Neural progenitor cell (in vitro differentiated cells): ENCODE data around the gene PEX10. TPM values are rescaled to one million over a fixed set of nuclear protein-coding genes. Genes with fewer than 3 reads are reported as not detected.

Experiments used
- DNase-seq: peaks from one replicate; pipeline ENCODE4 v3.0.0-alpha.2; 2016; ENCODE audit warnings: low spot score
- H2AFZ ChIP-seq: fragments of 200-600 bp; sonication (generic); replicated peaks from 2 replicates; pipeline ENCODE4 v1.6.1; 2016; ENCODE audit warnings: antibody characterized with exemption
- H3F3A ChIP-seq: fragments of 200-600 bp; sonication (generic); 2 replicates; pipeline ENCODE4 v1.6.1; 2016; ENCODE audit warnings: antibody characterized with exemption, low read depth
- H3K27ac ChIP-seq: fragments of 200-600 bp; sonication (generic); 2 replicates; pipeline ENCODE4 v1.5.1; 2016; ENCODE audit warnings: mild to moderate bottlenecking
- H3K27me3 ChIP-seq: fragments of 200-600 bp; sonication (generic); 2 replicates; pipeline ENCODE4 v1.6.1; 2016; ENCODE audit warnings: mild to moderate bottlenecking, moderate library complexity
- H3K36me3 ChIP-seq: fragments of 200-600 bp; sonication (generic); 2 replicates; pipeline ENCODE4 v1.5.1; 2016
- H3K4me1 ChIP-seq: fragments of 200-600 bp; sonication (generic); 2 replicates; pipeline ENCODE4 v1.6.1; 2016; ENCODE audit warnings: mixed run types
- H3K4me2 ChIP-seq: fragments of 200-600 bp; sonication (generic); 2 replicates; pipeline ENCODE4 v1.6.1; 2016
- H3K4me3 ChIP-seq: fragments of 200-600 bp; sonication (generic); 2 replicates; pipeline ENCODE4 v1.5.1; 2016
- H3K79me2 ChIP-seq: fragments of 200-600 bp; sonication (generic); 2 replicates; pipeline ENCODE4 v1.6.1; 2016; ENCODE audit warnings: low read depth
- H3K9ac ChIP-seq: fragments of 200-600 bp; sonication (generic); 2 replicates; pipeline ENCODE4 v1.6.1; 2016
- H3K9me3 ChIP-seq: fragments of 200-600 bp; sonication (generic); 2 replicates; pipeline ENCODE4 v1.5.1; 2016; ENCODE audit warnings: low read depth
- H4K20me1 ChIP-seq: fragments of 200-600 bp; sonication (generic); 2 replicates; pipeline ENCODE4 v1.6.1; 2016; ENCODE audit warnings: low read depth
- H3K27ac Mint-ChIP-seq: 3 replicates; pipeline ENCODE4 v1.8.0; 2021; ENCODE audit warnings: mixed read lengths
- H3K27me3 Mint-ChIP-seq: 2 replicates; pipeline ENCODE4 v1.8.0; 2022; ENCODE audit warnings: low read depth, mild to moderate bottlenecking, inconsistent platforms, moderate library complexity, mixed read lengths; ENCODE audit not compliant: insufficient read depth
- H3K36me3 Mint-ChIP-seq: 3 replicates; pipeline ENCODE4 v1.8.0; 2021; ENCODE audit warnings: mixed read lengths
- H3K4me1 Mint-ChIP-seq: 3 replicates; pipeline ENCODE4 v1.8.0; 2021; ENCODE audit warnings: mixed read lengths
- H3K4me3 Mint-ChIP-seq: 3 replicates; pipeline ENCODE4 v1.8.0; 2021; ENCODE audit warnings: mild to moderate bottlenecking, moderate library complexity, mixed read lengths
- H3K9me3 Mint-ChIP-seq: 3 replicates; pipeline ENCODE4 v1.8.0; 2020; ENCODE audit warnings: mixed read lengths
- CTCF ChIP-seq: fragments of 200-600 bp; sonication (generic); IDR thresholded peaks from 2 replicates; pipeline ENCODE4 v1.5.1; 2017; ENCODE audit warnings: antibody characterized with exemption, mild to moderate bottlenecking
- EZH2 ChIP-seq: fragments of 200-600 bp; sonication (generic); IDR thresholded peaks from 2 replicates; pipeline ENCODE4 v1.6.1; 2017; ENCODE audit warnings: antibody characterized with exemption, mild to moderate bottlenecking, moderate library complexity
- EZH2phosphoT487 ChIP-seq: fragments of 200-600 bp; sonication (generic); IDR thresholded peaks from 2 replicates; pipeline ENCODE4 v1.6.1; 2017; ENCODE audit warnings: antibody characterized with exemption
- total RNA-seq: library from RNA; depleted of rRNA; stranded (reverse); fragments of >200 nt; gene quantifications from 2 replicates; pipeline ENCODE4 v1.2.3, GENCODE V29; 2015; ENCODE audit warnings: low replicate concordance

PEX10 gene
- total RNA-seq, 1 donor from 2014 or later, result 15.1 TPM

GRCh38 chr1:2406451-2407041, 5.8 kb downstream of the PEX10 start:
- Histone ChIP-seq H3K9ac (no peak overlapping the region), H4K20me1 (peaks cover 1% of the 10 kb centered on the region), H3K27ac (no peak overlapping the region), H3K36me3 (no peaks in the 10 kb centered on the region), H3K4me2 (no peak overlapping the region), H3K4me3 (no peak overlapping the region), H3K79me2 (peaks cover 9% of the 10 kb centered on the region), H3K27me3 (no peaks in the 10 kb centered on the region), H3F3A (peaks cover 19% of the 10 kb centered on the region), H3K4me1 (no peaks in the 10 kb centered on the region), H2AFZ (no peak overlapping the region), H3K9me3 (no peaks in the 10 kb centered on the region)
- Mint-ChIP-seq H3K4me1 (peaks cover 4% of the 10 kb centered on the region), H3K27me3 (peaks cover 8% of the 10 kb centered on the region), H3K27ac (no peak overlapping the region), H3K9me3 (no peaks in the 10 kb centered on the region), H3K36me3 (peaks cover 15% of the 10 kb centered on the region), H3K4me3 (no peak overlapping the region)
- TF ChIP-seq EZH2, result no peak
- TF ChIP-seq CTCF, result peak; percentile 23
- no peak for TF ChIP-seq EZH2phosphoT487
- peak; percentile 32 for DNase-seq

- Histone ChIP-seq H4K20me1 (peaks cover 4% of the 10 kb centered on the region), H3K27me3 (no peaks in the 10 kb centered on the region), H3K36me3 (no peaks in the 10 kb centered on the region), H3K9ac (no peak overlapping the region), H3F3A (peaks cover 21% of the 10 kb centered on the region), H3K4me1 (no peaks in the 10 kb centered on the region), H3K79me2 (peaks cover 1% of the 10 kb centered on the region), H3K27ac (no peak overlapping the region), H3K9me3 (no peaks in the 10 kb centered on the region), H3K4me3 (no peak overlapping the region), H3K4me2 (no peak overlapping the region), H2AFZ (no peak overlapping the region)
- Mint-ChIP-seq H3K27me3 (peaks cover 6% of the 10 kb centered on the region), H3K9me3 (no peaks in the 10 kb centered on the region), H3K4me1 (peaks cover 2% of the 10 kb centered on the region), H3K4me3 (no peak overlapping the region), H3K27ac (no peak overlapping the region), H3K36me3 (peaks cover 15% of the 10 kb centered on the region)
- DNase-seq, result no peak
- no peak for TF ChIP-seq CTCF
- no peak for TF ChIP-seq EZH2phosphoT487
- TF ChIP-seq EZH2, result no peak
Observed at GRCh38 chr1:2405588-2406295, 6.6 kb downstream of the PEX10 start.

- TF ChIP-seq CTCF, result no peak
- TF ChIP-seq EZH2phosphoT487, result no peak
- no peak for TF ChIP-seq EZH2
- peaks cover 28% of the 10 kb centered on the region for H3F3A ChIP-seq
- no peaks in the 10 kb centered on the region for H3K9me3 ChIP-seq
- peaks cover 2% of the 10 kb centered on the region for H3K4me1 Mint-ChIP-seq
- H3K4me3 ChIP-seq, result no peak overlapping the region
- H3K4me3 Mint-ChIP-seq, result no peak overlapping the region
- H3K27ac Mint-ChIP-seq, result no peak overlapping the region
- H3K4me1 ChIP-seq, result no peaks in the 10 kb centered on the region
- no peaks in the 10 kb centered on the region for H3K36me3 ChIP-seq
- peaks cover 16% of the 10 kb centered on the region for H3K36me3 Mint-ChIP-seq
- H3K27me3 ChIP-seq, result no peaks in the 10 kb centered on the region
- no peak overlapping the region for H3K9ac ChIP-seq
- H3K4me2 ChIP-seq, result no peak overlapping the region
- H3K27me3 Mint-ChIP-seq, result peaks cover 6% of the 10 kb centered on the region
- H2AFZ ChIP-seq, result no peak overlapping the region
- peaks cover 4% of the 10 kb centered on the region for H4K20me1 ChIP-seq
- no peak for DNase-seq
- no peak overlapping the region for H3K27ac ChIP-seq
- H3K79me2 ChIP-seq, result no peaks in the 10 kb centered on the region
- no peaks in the 10 kb centered on the region for H3K9me3 Mint-ChIP-seq
Observed at GRCh38 chr1:2404890-2405511, 7.4 kb downstream of the PEX10 start.
